ENCODE data around the gene PCSK6.

PCSK6 gene

GRCh38 chr15:101307897-101308603 lies 181.5 kb downstream of the PCSK6 start:
- H3K4me3 ChIP-seq (replicated peaks in 1 of 2; ENCODE audit: low read depth in 2 of 2, low read length in 2 of 2), result no peak overlapping the region
- DNase-seq (ENCODE audit: low read depth in 2 of 2), result no peak
- no peak for TF ChIP-seq CTCF (IDR thresholded peaks at IDR 0.05; ENCODE audit: low read depth, low read length)

- no peak for DNase-seq (ENCODE audit: low read depth in 2 of 2)
- no peak overlapping the region for H3K4me3 ChIP-seq (replicated peaks in 1 of 2; ENCODE audit: low read depth in 2 of 2, low read length in 2 of 2)
- no peak for TF ChIP-seq CTCF (IDR thresholded peaks at IDR 0.05; ENCODE audit: low read depth, low read length)
These were observed 182.2 kb downstream of the PCSK6 start for GRCh38 chr15:101307048-101307896.

- no peak overlapping the region for H3K4me3 ChIP-seq (replicated peaks in 1 of 2; ENCODE audit: low read depth in 2 of 2, low read length in 2 of 2)
- TF ChIP-seq CTCF (IDR thresholded peaks at IDR 0.05; ENCODE audit: low read depth, low read length), result no peak
- DNase-seq (ENCODE audit: low read depth in 2 of 2), result no peak
These were observed 183.0 kb downstream of the PCSK6 start for GRCh38 chr15:101306341-101307047.

- DNase-seq (ENCODE audit: low read depth in 2 of 2), result no peak
- TF ChIP-seq CTCF (IDR thresholded peaks at IDR 0.05; ENCODE audit: low read depth, low read length), result no peak
These were observed 183.7 kb downstream of the PCSK6 start for GRCh38 chr15:101305820-101306255.

GRCh38 chr15:101303408-101303807 lies 186.1 kb downstream of the PCSK6 start:
- TF ChIP-seq CTCF (IDR thresholded peaks at IDR 0.05; ENCODE audit: low read depth, low read length), result no peak
- DNase-seq (ENCODE audit: low read depth in 2 of 2), result no peak

More at GRCh38 chr15:101305820-101306255, 183.7 kb downstream of the PCSK6 start:
- no peak overlapping the region for H3K4me3 ChIP-seq (replicated peaks in 1 of 2; ENCODE audit: low read depth in 2 of 2, low read length in 2 of 2)

More at GRCh38 chr15:101303408-101303807, 186.1 kb downstream of the PCSK6 start:
- no peak overlapping the region for H3K4me3 ChIP-seq (replicated peaks in 1 of 2; ENCODE audit: low read depth in 2 of 2, low read length in 2 of 2)

Data from cardiac fibroblast (primary cell).